ENCODE data around the gene SNX9. TPM values are rescaled to one million over a fixed set of nuclear protein-coding genes. Genes with fewer than 3 reads are reported as not detected.
A peak's percentile ranks its signal among the peaks of the same experiment; 100 is the strongest.

Gene SNX9
- total and polyA plus RNA-seq, 2 of the 4 experiments (the other 2 are of a cell fraction) = 35.3 to 41.2 TPM

GRCh38 chr6:157961153-157961831 is 138.2 kb downstream of the SNX9 start:
- no TSS peak for BruUV-seq (replicated peaks)
- Histone ChIP-seq H4K20me1 (ENCODE audit: insufficient read depth, low read length) (no peaks in the 10 kb centered on the region), H3K27me3 (ENCODE audit: control insufficient read depth, insufficient read depth, low read length) (no peaks in the 10 kb centered on the region), H3K23ac (ENCODE audit: low read depth, low read length) (no peak overlapping the region), H3K18ac (ENCODE audit: low read depth, low read length) (no peak overlapping the region), H3K4me2 (ENCODE audit: low read depth, low read length) (no peak overlapping the region), H3K4ac (ENCODE audit: low read depth, low read length) (no peak overlapping the region), H2AFZ (replicated peaks; ENCODE audit: low read length, poor library complexity) (peak overlapping the region; percentile 26), H3K79me1 (ENCODE audit: low read depth in 1 of 2, low read length in 2 of 2) (no peaks in the 10 kb centered on the region), H2BK15ac (ENCODE audit: low read depth, low read length) (no peak overlapping the region), H3K4me3 (ENCODE audit: insufficient read depth, low read depth, low read length) (no peak overlapping the region), H3K36me3 (ENCODE audit: control insufficient read depth, insufficient read depth, low read length) (no peaks in the 10 kb centered on the region), H3K56ac (ENCODE audit: extremely low read depth, insufficient read depth, low read length) (no peak overlapping the region), H3K4me1 (ENCODE audit: control insufficient read depth, insufficient read depth, low read length) (no peaks in the 10 kb centered on the region), H4K5ac (ENCODE audit: low read depth, low read length) (no peak overlapping the region), H2AK5ac (ENCODE audit: low read depth, low read length) (0 out of 2 replicates have a peak overlapping the region, but pooled peaks have one; percentile 28), H3K9me3 (ENCODE audit: control insufficient read depth, insufficient read depth, low read length) (peaks cover 11% of the 10 kb centered on the region), H3K9ac (ENCODE audit: low read depth, low read length) (no peak overlapping the region), H2BK20ac (ENCODE audit: low read depth, low read length) (no peak overlapping the region), H2AK9ac (replicated peaks; ENCODE audit: low read depth, low read length, poor library complexity) (no peak overlapping the region), H3K27ac (ENCODE audit: insufficient read depth, low read length) (no peak overlapping the region), H3K14ac (replicated peaks; ENCODE audit: low read depth, low read length) (no peak overlapping the region), H2BK120ac (ENCODE audit: low read depth, low read length) (no peak overlapping the region), H3K9me1 (ENCODE audit: insufficient read depth, low read length) (0 out of 2 replicates have a peak, but pooled peaks cover 3% of the 10 kb centered on the region), H2BK5ac (ENCODE audit: low read depth, low read length, poor library complexity, severe bottlenecking) (no peak overlapping the region), H4K91ac (ENCODE audit: insufficient read depth, low read depth, low read length) (no peak overlapping the region), H4K8ac (ENCODE audit: low read depth in 2 of 2, low read length in 2 of 2) (no peak overlapping the region; a peak in 1 of 4 replicates)
- intact Hi-C loops (cut with micrococcal nuclease) (no loop called here), dilution Hi-C loops (cut with HindIII; ENCODE audit: low sequenced_read_pairs, unreplicated experiment) (no loop called here), in situ Hi-C loops (cut with MboI; ENCODE audit: low sequenced_read_pairs) (no loop called here)
- ChIA-PET POLR2A (ENCODE audit: unreplicated experiment) (no interaction called here), CTCF (interaction anchor here (0.6 kb wide), 1 partner anchor 61 kb away, joined by 3 read pairs; no protein-coding TSS in a partner anchor)
- WGBS, 2 experiments (ENCODE audit: extremely low coverage in 2 of 2, insufficient read length in 1 of 2) = 92% methylated on average over 2 of the region's 5 CpGs; no CpG with 5 or more reads in 1 of the 2 experiments
- TF ChIP-seq BHLHE40 (IDR thresholded peaks at IDR 0.05; ENCODE audit: low read depth, low read length) (no peak), RAD21 (IDR thresholded peaks at IDR 0.05; ENCODE audit: low read length) (no peak), MAZ (IDR thresholded peaks at IDR 0.05; ENCODE audit: borderline replicate concordance, low read depth, low read length) (no peak), MAFK (IDR thresholded peaks at IDR 0.05; ENCODE audit: low read depth, low read length) (no peak), NFE2L2 (IDR thresholded peaks at IDR 0.05; ENCODE audit: low read depth, low read length) (no peak), RCOR1 (IDR thresholded peaks at IDR 0.05; ENCODE audit: insufficient replicate concordance, low read length) (no peak), POLR2A (IDR thresholded peaks at IDR 0.05; ENCODE audit: low read depth, low read length) (no peak), ELK1 (IDR thresholded peaks at IDR 0.05; ENCODE audit: borderline replicate concordance, low read depth, low read length) (no peak), CHD1 (IDR thresholded peaks at IDR 0.05; ENCODE audit: low read depth, low read length) (no peak), CEBPB (IDR thresholded peaks at IDR 0.05; ENCODE audit: low read depth, low read length) (no peak), FOS (IDR thresholded peaks at IDR 0.05; ENCODE audit: low read depth, low read length) (no peak), RFX5 (IDR thresholded peaks at IDR 0.05; ENCODE audit: low read depth, low read length) (no peak), SMC3 (IDR thresholded peaks at IDR 0.05; ENCODE audit: low read depth, low read length) (no peak), MXI1 (IDR thresholded peaks at IDR 0.05; ENCODE audit: borderline replicate concordance, low read depth, low read length) (no peak)
- TF ChIP-seq, protein P1, sequence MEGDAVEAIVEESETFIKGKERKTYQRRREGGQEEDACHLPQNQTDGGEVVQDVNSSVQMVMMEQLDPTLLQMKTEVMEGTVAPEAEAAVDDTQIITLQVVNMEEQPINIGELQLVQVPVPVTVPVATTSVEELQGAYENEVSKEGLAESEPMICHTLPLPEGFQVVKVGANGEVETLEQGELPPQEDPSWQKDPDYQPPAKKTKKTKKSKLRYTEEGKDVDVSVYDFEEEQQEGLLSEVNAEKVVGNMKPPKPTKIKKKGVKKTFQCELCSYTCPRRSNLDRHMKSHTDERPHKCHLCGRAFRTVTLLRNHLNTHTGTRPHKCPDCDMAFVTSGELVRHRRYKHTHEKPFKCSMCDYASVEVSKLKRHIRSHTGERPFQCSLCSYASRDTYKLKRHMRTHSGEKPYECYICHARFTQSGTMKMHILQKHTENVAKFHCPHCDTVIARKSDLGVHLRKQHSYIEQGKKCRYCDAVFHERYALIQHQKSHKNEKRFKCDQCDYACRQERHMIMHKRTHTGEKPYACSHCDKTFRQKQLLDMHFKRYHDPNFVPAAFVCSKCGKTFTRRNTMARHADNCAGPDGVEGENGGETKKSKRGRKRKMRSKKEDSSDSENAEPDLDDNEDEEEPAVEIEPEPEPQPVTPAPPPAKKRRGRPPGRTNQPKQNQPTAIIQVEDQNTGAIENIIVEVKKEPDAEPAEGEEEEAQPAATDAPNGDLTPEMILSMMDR (conservative IDR thresholded peaks at IDR 0.05; ENCODE audit: low read depth, low read length) = no peak
- TF ChIP-seq, protein P2, sequence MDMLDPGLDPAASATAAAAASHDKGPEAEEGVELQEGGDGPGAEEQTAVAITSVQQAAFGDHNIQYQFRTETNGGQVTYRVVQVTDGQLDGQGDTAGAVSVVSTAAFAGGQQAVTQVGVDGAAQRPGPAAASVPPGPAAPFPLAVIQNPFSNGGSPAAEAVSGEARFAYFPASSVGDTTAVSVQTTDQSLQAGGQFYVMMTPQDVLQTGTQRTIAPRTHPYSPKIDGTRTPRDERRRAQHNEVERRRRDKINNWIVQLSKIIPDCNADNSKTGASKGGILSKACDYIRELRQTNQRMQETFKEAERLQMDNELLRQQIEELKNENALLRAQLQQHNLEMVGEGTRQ (IDR thresholded peaks at IDR 0.05; ENCODE audit: low read depth, low read length) = no peak
- no peak for ATAC-seq (ENCODE audit: low read depth)
- no peak for DNase-seq

All from IMR-90 (cell line).